B cell (primary cell): ENCODE measurements around the gene ABCA2. TPM values are rescaled to one million over a fixed set of nuclear protein-coding genes. Genes with fewer than 3 reads are reported as not detected.

Source experiments
- ATAC-seq: fragments of 200-7000 bp; cut with Tn5 transposase; one replicate; pipeline ENCODE4 v1.10.0; 2021; ENCODE audit warnings: low read depth, mild to moderate bottlenecking, moderate number of reproducible peaks, moderate library complexity
- CTCF ChIA-PET: fragments of 350-600 bp; sonication (Branson Sonifier 250); formaldehyde crosslinking; loops from one replicate; lab custom pipeline; 2021; ENCODE audit warnings: antibody characterized with exemption, inconsistent platforms; lab: Charles Lee
- POLR2A ChIA-PET: fragments of 350-600 bp; sonication (Branson Sonifier 250); formaldehyde crosslinking; loops from one replicate; lab custom pipeline; 2021; ENCODE audit warnings: antibody characterized with exemption; lab: Charles Lee
- DNase-seq: peaks from one replicate; pipeline ENCODE4 v3.0.0; 2013
- H2AFZ ChIP-seq: 2 replicates; pipeline ENCODE4 v1.6.1; 2012; ENCODE audit warnings: mild to moderate bottlenecking, low read depth, low read length; ENCODE audit not compliant: insufficient read depth, poor library complexity, severe bottlenecking
- H3K27ac ChIP-seq, 2 donors: 1 replicate in 1 of 2; 2 replicates in 1 of 2; pipeline ENCODE4 v1.5.1; 2012 to 2013; ENCODE audit warnings: low read length in 2 of 2, mild to moderate bottlenecking in 2 of 2, moderate library complexity in 1 of 2
- H3K27me3 ChIP-seq, 4 experiments: fragments of 200-600 bp in 1 of 4; sonication (generic) in 1 of 4; replicated peaks in 1 of 4; 1 replicate in 2 of 4; 2 replicates in 2 of 4; pipeline versions ENCODE4 v1.6.1 to v1.7.0; 2013 to 2016; ENCODE audit warnings: low read length in 3 of 4, mild to moderate bottlenecking in 2 of 4, mixed read lengths in 1 of 4, moderate library complexity in 1 of 4; ENCODE audit not compliant: insufficient read depth in 4 of 4, control insufficient read depth in 3 of 4; ENCODE audit errors: control extremely low read depth in 1 of 4
- H3K36me3 ChIP-seq, 2 experiments: replicated peaks in 1 of 2; 1 replicate in 1 of 2; 2 replicates in 1 of 2; pipeline versions ENCODE4 v1.6.1 to v1.7.1; 2013; ENCODE audit warnings: low read length in 1 of 2; ENCODE audit not compliant: insufficient read depth in 2 of 2, control insufficient read depth in 1 of 2; ENCODE audit errors: control extremely low read depth in 1 of 2, extremely low read depth in 1 of 2
- H3K4me1 ChIP-seq, 2 donors: fragments of 200-600 bp in 1 of 2; sonication (generic) in 1 of 2; 1 replicate in 1 of 2; 2 replicates in 1 of 2; pipeline versions ENCODE4 v1.5.1 to v1.6.1; 2013 to 2017; ENCODE audit warnings: low read length in 2 of 2; ENCODE audit not compliant: control insufficient read depth in 2 of 2, insufficient read depth in 2 of 2
- H3K4me2 ChIP-seq: replicated peaks from 2 replicates; pipeline ENCODE3; 2012; ENCODE audit warnings: mild to moderate bottlenecking, low read depth, low read length; ENCODE audit not compliant: poor library complexity, severe bottlenecking
- H3K4me3 ChIP-seq, 5 experiments: fragments of 200-600 bp in 1 of 5; sonication (generic) in 1 of 5; 1 replicate in 3 of 5; 2 replicates in 2 of 5; pipeline versions ENCODE4 v1.5.1 to v1.7.0; 2011 to 2016; ENCODE audit warnings: low read length in 4 of 5, mild to moderate bottlenecking in 4 of 5, low read depth in 2 of 5, control low read depth in 1 of 5, moderate library complexity in 1 of 5; ENCODE audit not compliant: insufficient read depth in 1 of 5; ENCODE audit errors: control extremely low read depth in 1 of 5, extremely low read depth in 1 of 5
- H3K79me2 ChIP-seq: fragments of 200-600 bp; sonication (generic); one replicate; pipeline ENCODE4 v1.6.0; 2016; ENCODE audit warnings: low read length; ENCODE audit not compliant: control insufficient read depth, insufficient read depth
- H3K9ac ChIP-seq: fragments of 200-600 bp; sonication (generic); 2 replicates; pipeline ENCODE4 v1.6.1; 2017; ENCODE audit warnings: mild to moderate bottlenecking, low read length, moderate library complexity
- H3K9me3 ChIP-seq, 3 donors: one replicate each; pipeline versions ENCODE4 v1.6.1 to v1.7.1; 2013; ENCODE audit warnings: low read length in 2 of 3; ENCODE audit not compliant: control insufficient read depth in 2 of 3, insufficient read depth in 1 of 3; ENCODE audit errors: control extremely low read depth in 1 of 3
- H4K20me1 ChIP-seq: 2 replicates; pipeline ENCODE4 v1.6.0; 2012; ENCODE audit warnings: mild to moderate bottlenecking, low read length; ENCODE audit not compliant: insufficient read depth, control insufficient read depth, poor library complexity, severe bottlenecking
- H3K27ac Mint-ChIP-seq: one replicate; pipeline ENCODE4 v1.8.0; 2021; ENCODE audit warnings: mixed read lengths
- H3K27me3 Mint-ChIP-seq: one replicate; pipeline ENCODE4 v1.8.0; 2021; ENCODE audit warnings: mixed read lengths
- H3K4me1 Mint-ChIP-seq: one replicate; pipeline ENCODE4 v1.8.0; 2021; ENCODE audit warnings: mixed read lengths
- H3K4me3 Mint-ChIP-seq: one replicate; pipeline ENCODE4 v1.8.0; 2021; ENCODE audit warnings: mixed read lengths
- H3K9me3 Mint-ChIP-seq: one replicate; pipeline ENCODE4 v1.8.0; 2022; ENCODE audit warnings: mixed read lengths; ENCODE audit not compliant: insufficient read depth
- CTCF ChIP-seq: fragments of 200-600 bp; IDR thresholded peaks from one replicate; pipeline ENCODE4 v1.8.0; 2022; ENCODE audit warnings: antibody characterized with exemption, mild to moderate bottlenecking
- EZH2 ChIP-seq: IDR thresholded peaks from 2 replicates; pipeline ENCODE4 v1.6.1; 2012; ENCODE audit warnings: borderline replicate concordance, low read depth, mild to moderate bottlenecking, moderate library complexity, low read length; ENCODE audit not compliant: insufficient read depth, poor library complexity, severe bottlenecking
- WGBS: methylation state at CpG from one replicate; pipeline ENCODE4 v1.1.5; 2013; ENCODE audit warnings: missing lambda C conversion rate; ENCODE audit not compliant: insufficient coverage; 5-methylcytosine and 5-hydroxymethylcytosine counted together
- intact Hi-C: fragments of 100-400 bp; cut with micrococcal nuclease; formaldehyde crosslinking; loops from one replicate; pipeline ENCODE4 v1.10.0; 2022
- polyA plus RNA-seq: library from polyadenylated mRNA; depleted of rRNA; stranded (reverse); fragments of >200 nt; gene quantifications from 2 replicates; pipeline ENCODE4 v1.2.3, GENCODE V29; 2012
- total RNA-seq, 2 donors: library from RNA; stranded (reverse); fragments of 120-200 nt in 1 of 2; gene quantifications; 1 replicate in 1 of 2; 2 replicates in 1 of 2; pipeline versions ENCODE4 v1.2.3 to v1.2.4, GENCODE V29; 2013 to 2022

ABCA2 gene
- total and polyA plus RNA-seq, 2 donors (not counting 1 experiment from before 2014, with no cell fraction given): 30.7 to 61.1 TPM

- ChIA-PET CTCF (interaction anchor here (0.6 to 3.9 kb wide), 64 partner anchors 9 to 545 kb away, joined by 3 to 106 read pairs (median 4); partner anchors contain the start of genes AJM1, C8G, CLIC3 and DPP7), POLR2A (interaction anchor here (0.6 to 1.4 kb wide), 12 partner anchors 14 to 388 kb away, joined by 3 to 6 read pairs (median 3); partner anchors contain the start of genes EXD3, NOXA1, PAXX and RABL6)
- Histone ChIP-seq H3K36me3 (no peaks in the 10 kb centered on the region), H3K27ac (peak overlapping the region; percentile 36 to 47), H3K4me2 (peak overlapping the region; percentile 82), H2AFZ (peak overlapping the region; percentile 61), H3K9ac (peak overlapping the region; percentile 52), H3K4me3 (peak overlapping the region in 4 of 5 experiments; percentile 8 to 37 (median 22)), H3K4me1 (peaks cover 51 to 56% of the 10 kb centered on the region in 2 donors), H4K20me1 (no peaks in the 10 kb centered on the region), H3K27me3 (peaks cover 0 to 6% (median 0%) of the 10 kb centered on the region in 4 experiments), H3K9me3 (peaks cover 0 to 11% (median 0%) of the 10 kb centered on the region in 3 donors), H3K79me2 (peaks cover 12% of the 10 kb centered on the region)
- Mint-ChIP-seq H3K27ac (peak overlapping the region; percentile 86), H3K4me1 (peaks cover 47% of the 10 kb centered on the region), H3K4me3 (peak overlapping the region; percentile 79), H3K27me3 (no peaks in the 10 kb centered on the region), H3K9me3 (no peaks in the 10 kb centered on the region)
- TF ChIP-seq EZH2: no peak
- TF ChIP-seq CTCF: peak; percentile 90
- WGBS: under 1% methylated on average over 20 of the region's 24 CpGs
- peak; percentile 91 for DNase-seq
- ATAC-seq: peak; percentile 64
- intact Hi-C loops: loop anchor here (1.0 to 5.0 kb wide), 4 partner anchors 31 to 248 kb away; partner anchors contain the start of genes AJM1 and SAPCD2
These were observed 6.9 kb upstream of the ABCA2 start for GRCh38 chr9:137034709-137035506.
